HL-60 (cell line): ENCODE results near the gene ERC2.

ENCODE experiments used
- GABPA ChIP-seq: IDR thresholded peaks from 2 replicates; pipeline ENCODE4 v1.6.1; 2012; ENCODE audit warnings: low read depth
- POLR2AphosphoS5 ChIP-seq: IDR thresholded peaks from 2 replicates; pipeline ENCODE4 v1.6.1; 2012; ENCODE audit warnings: low read depth
- SPI1 ChIP-seq: IDR thresholded peaks from 2 replicates; pipeline ENCODE4 v1.6.1; 2012; ENCODE audit warnings: low read depth, mild to moderate bottlenecking, borderline replicate concordance
- TF ChIP-seq, protein P1 (sequence below): IDR thresholded peaks from one replicate; pipeline ENCODE4 v1.5.1; 2011; ENCODE audit warnings: low read length, control low read depth, inconsistent platforms; ENCODE audit not compliant: insufficient read depth
- TF ChIP-seq, protein P2 (sequence below): IDR thresholded peaks from 2 replicates; pipeline ENCODE4 v1.6.1; 2012; ENCODE audit warnings: low read depth; ENCODE audit not compliant: insufficient replicate concordance

- no peak for TF ChIP-seq SPI1
- TF ChIP-seq, protein P1, sequence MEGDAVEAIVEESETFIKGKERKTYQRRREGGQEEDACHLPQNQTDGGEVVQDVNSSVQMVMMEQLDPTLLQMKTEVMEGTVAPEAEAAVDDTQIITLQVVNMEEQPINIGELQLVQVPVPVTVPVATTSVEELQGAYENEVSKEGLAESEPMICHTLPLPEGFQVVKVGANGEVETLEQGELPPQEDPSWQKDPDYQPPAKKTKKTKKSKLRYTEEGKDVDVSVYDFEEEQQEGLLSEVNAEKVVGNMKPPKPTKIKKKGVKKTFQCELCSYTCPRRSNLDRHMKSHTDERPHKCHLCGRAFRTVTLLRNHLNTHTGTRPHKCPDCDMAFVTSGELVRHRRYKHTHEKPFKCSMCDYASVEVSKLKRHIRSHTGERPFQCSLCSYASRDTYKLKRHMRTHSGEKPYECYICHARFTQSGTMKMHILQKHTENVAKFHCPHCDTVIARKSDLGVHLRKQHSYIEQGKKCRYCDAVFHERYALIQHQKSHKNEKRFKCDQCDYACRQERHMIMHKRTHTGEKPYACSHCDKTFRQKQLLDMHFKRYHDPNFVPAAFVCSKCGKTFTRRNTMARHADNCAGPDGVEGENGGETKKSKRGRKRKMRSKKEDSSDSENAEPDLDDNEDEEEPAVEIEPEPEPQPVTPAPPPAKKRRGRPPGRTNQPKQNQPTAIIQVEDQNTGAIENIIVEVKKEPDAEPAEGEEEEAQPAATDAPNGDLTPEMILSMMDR = no peak
- TF ChIP-seq POLR2AphosphoS5 = no peak
- no peak for TF ChIP-seq GABPA
- TF ChIP-seq, protein P2, sequence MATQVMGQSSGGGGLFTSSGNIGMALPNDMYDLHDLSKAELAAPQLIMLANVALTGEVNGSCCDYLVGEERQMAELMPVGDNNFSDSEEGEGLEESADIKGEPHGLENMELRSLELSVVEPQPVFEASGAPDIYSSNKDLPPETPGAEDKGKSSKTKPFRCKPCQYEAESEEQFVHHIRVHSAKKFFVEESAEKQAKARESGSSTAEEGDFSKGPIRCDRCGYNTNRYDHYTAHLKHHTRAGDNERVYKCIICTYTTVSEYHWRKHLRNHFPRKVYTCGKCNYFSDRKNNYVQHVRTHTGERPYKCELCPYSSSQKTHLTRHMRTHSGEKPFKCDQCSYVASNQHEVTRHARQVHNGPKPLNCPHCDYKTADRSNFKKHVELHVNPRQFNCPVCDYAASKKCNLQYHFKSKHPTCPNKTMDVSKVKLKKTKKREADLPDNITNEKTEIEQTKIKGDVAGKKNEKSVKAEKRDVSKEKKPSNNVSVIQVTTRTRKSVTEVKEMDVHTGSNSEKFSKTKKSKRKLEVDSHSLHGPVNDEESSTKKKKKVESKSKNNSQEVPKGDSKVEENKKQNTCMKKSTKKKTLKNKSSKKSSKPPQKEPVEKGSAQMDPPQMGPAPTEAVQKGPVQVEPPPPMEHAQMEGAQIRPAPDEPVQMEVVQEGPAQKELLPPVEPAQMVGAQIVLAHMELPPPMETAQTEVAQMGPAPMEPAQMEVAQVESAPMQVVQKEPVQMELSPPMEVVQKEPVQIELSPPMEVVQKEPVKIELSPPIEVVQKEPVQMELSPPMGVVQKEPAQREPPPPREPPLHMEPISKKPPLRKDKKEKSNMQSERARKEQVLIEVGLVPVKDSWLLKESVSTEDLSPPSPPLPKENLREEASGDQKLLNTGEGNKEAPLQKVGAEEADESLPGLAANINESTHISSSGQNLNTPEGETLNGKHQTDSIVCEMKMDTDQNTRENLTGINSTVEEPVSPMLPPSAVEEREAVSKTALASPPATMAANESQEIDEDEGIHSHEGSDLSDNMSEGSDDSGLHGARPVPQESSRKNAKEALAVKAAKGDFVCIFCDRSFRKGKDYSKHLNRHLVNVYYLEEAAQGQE = no peak
Observed at GRCh38 chr3:55477306-55478303, 990.7 kb downstream of the ERC2 start.
